WTC11 (cell line): ENCODE measurements around the gene C20orf204.

Experiments
- CTCF ChIP-seq: fragments of 200-600 bp; IDR thresholded peaks from 2 replicates; pipeline ENCODE4 v1.8.0; 2022; ENCODE audit warnings: antibody characterized with exemption
- EMX1 ChIP-seq: fragments of 250-450 bp; sonication (Bioruptor Pico); IDR thresholded peaks from 2 replicates; pipeline ENCODE4 v1.8.0; 2021; ENCODE audit warnings: mild to moderate bottlenecking
- GTF2I ChIP-seq: fragments of 250-450 bp; sonication (Bioruptor Pico); conservative IDR thresholded peaks from 2 replicates; pipeline ENCODE4 v1.4.0; 2021; ENCODE audit warnings: mild to moderate bottlenecking
- JUN ChIP-seq: sonication (generic); formaldehyde crosslinking; IDR thresholded peaks from 2 replicates; pipeline ENCODE4 v1.8.0; 2023; ENCODE audit warnings: mild to moderate bottlenecking, missing genetic modification reagents
- ZBTB43 ChIP-seq: sonication (generic); formaldehyde crosslinking; IDR thresholded peaks from 2 replicates; pipeline ENCODE4 v1.8.1; 2023; ENCODE audit warnings: mild to moderate bottlenecking, missing genetic modification reagents

DNA sequence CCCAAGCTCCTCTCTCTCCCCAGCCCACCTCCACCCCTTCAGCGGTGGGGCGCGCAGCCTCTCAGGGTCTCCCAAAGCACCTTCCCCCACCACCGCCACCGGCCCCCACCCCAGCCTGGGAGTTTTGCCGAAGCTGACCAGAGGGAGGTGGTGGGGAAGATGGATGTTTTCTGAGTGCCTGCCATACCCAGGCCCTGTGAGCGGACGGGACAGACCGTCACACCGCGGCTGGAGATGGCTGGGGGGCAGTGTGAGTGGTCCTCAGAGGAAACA is 5.7 kb downstream of the C20orf204 start:
- TF ChIP-seq GTF2I (CRISPR knock-in tag): no peak
- TF ChIP-seq CTCF: no peak
- no peak for TF ChIP-seq JUN (CRISPR knock-in tag)
- no peak for TF ChIP-seq EMX1
- no peak for TF ChIP-seq ZBTB43 (CRISPR knock-in tag)
